ENCODE measurements around the gene KRT1. TPM values are rescaled to one million over a fixed set of nuclear protein-coding genes. Genes with fewer than 3 reads are reported as not detected.
A peak's percentile ranks its signal among the peaks of the same experiment; 100 is the strongest.

KRT1 gene
- polyA plus RNA-seq, 3 donors from 2014 or later, result not detected

DNA sequence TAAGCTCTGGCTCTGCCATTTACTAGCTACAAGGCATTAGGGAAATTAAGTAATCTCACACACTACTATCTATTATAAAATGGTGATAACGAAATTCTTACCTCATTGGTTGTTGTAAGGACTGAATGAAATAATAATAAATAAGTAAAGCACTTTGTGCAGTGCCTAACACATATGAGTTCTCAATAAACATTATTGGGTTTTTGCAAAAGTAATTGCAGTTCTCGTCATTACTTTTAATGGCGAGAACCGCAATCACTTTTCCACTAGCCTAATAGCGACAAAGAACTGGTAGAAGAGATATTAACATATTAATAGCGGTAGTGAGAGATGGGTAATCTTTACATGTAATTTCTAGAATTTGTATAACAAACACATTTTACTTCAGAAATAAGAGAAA, 13.9 kb upstream of the KRT1 start:
- no peak for DNase-seq
- peaks cover 17 to 27% of the 10 kb centered on the region in 2 donors for H3K4me1 Mint-ChIP-seq
- no peaks in the 10 kb centered on the region for H3K9me3 Mint-ChIP-seq
- no peaks in the 10 kb centered on the region for H3K36me3 Mint-ChIP-seq
- H3K27me3 Mint-ChIP-seq (ENCODE audit: low read depth in 3 of 3), result peaks cover 4 to 15% (median 10%) of the 10 kb centered on the region in 3 donors
- no peak overlapping the region for H3K27ac Mint-ChIP-seq
- no peak overlapping the region for H3K4me3 Mint-ChIP-seq

DNA sequence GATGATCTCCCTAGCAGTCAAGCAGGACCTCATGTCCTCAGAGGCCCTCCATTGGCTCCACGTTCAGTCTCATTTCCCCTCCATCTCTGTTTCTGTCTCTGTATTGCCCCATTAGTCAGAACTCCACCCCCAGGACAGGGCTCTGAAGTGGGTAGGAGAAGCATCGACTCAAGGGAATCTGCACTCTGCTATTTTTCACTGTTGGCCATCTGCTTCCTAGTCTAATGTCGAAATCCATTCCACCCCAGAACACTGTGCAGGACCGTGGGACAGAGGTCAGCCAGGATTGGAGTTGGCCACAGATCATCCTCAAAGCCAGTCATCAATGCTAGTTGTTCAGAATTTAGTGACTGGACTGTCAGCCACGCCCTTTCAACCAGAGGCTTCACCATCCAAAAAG, 13.1 kb upstream of the KRT1 start:
- DNase-seq, result no peak
- Mint-ChIP-seq H3K4me3 (peak overlapping the region in 2 of 5 donors; percentile 5 to 49), H3K27ac (peak overlapping the region in 1 of 6 donors; percentile 12), H3K27me3 (ENCODE audit: low read depth in 3 of 3) (peaks cover 6 to 15% (median 10%) of the 10 kb centered on the region in 3 donors), H3K9me3 (no peaks in the 10 kb centered on the region), H3K36me3 (no peaks in the 10 kb centered on the region), H3K4me1 (peaks cover 23 to 28% of the 10 kb centered on the region in 2 donors)

GRCh38 chr12:52692254-52692653, 12.0 kb upstream of the KRT1 start:
- no peaks in the 10 kb centered on the region for H3K36me3 Mint-ChIP-seq
- H3K9me3 Mint-ChIP-seq, result no peaks in the 10 kb centered on the region
- DNase-seq, result no peak
- H3K4me3 Mint-ChIP-seq, result peak overlapping the region in 4 of 5 donors; percentile 4 to 55 (median 40)
- peaks cover 33 to 38% of the 10 kb centered on the region in 2 donors for H3K4me1 Mint-ChIP-seq
- no peak overlapping the region for H3K27ac Mint-ChIP-seq
- H3K27me3 Mint-ChIP-seq (ENCODE audit: low read depth in 3 of 3), result peaks cover 5 to 15% (median 10%) of the 10 kb centered on the region in 3 donors

DNA sequence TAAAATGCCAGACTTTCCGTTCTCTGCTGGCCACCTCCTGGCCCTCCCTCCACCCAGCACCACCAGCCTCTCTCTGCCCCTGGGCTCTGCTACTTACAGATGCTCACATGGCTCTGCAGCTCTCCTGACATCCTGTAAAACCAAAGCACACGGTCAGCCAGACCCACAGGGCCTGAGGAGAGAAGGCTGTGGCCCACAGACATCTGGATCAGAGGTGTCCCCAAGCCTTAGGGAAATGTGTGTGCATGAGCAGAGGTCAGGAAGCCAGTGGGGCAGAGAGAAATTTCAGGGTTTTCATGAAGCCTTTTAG, 11.6 kb upstream of the KRT1 start:
- H3K27ac Mint-ChIP-seq, result peak overlapping the region in 5 of 6 donors; percentile 15 to 80 (median 76)
- no peaks in the 10 kb centered on the region for H3K36me3 Mint-ChIP-seq
- no peak for DNase-seq
- H3K4me1 Mint-ChIP-seq, result peaks cover 38 to 42% of the 10 kb centered on the region in 2 donors
- peaks cover 5 to 15% (median 10%) of the 10 kb centered on the region in 3 donors for H3K27me3 Mint-ChIP-seq (ENCODE audit: low read depth in 3 of 3)
- peak overlapping the region; percentile 55 to 92 (median 83) for H3K4me3 Mint-ChIP-seq
- H3K9me3 Mint-ChIP-seq, result no peaks in the 10 kb centered on the region

- peaks cover 40 to 46% of the 10 kb centered on the region in 2 donors for H3K4me1 Mint-ChIP-seq
- H3K36me3 Mint-ChIP-seq, result no peaks in the 10 kb centered on the region
- no peaks in the 10 kb centered on the region for H3K9me3 Mint-ChIP-seq
- H3K4me3 Mint-ChIP-seq, result peak overlapping the region; percentile 82 to 92 (median 83)
- H3K27me3 Mint-ChIP-seq (ENCODE audit: low read depth in 3 of 3), result peaks cover 5 to 18% (median 10%) of the 10 kb centered on the region in 3 donors
- peak; percentile 59 to 64 (median 63) for DNase-seq
- H3K27ac Mint-ChIP-seq, result peak overlapping the region in 5 of 6 donors; percentile 57 to 91 (median 76)
These were observed 11.1 kb upstream of the KRT1 start for GRCh38 chr12:52691076-52691840.

GRCh38 chr12:52690351-52691075, 10.3 kb upstream of the KRT1 start:
- Mint-ChIP-seq H3K4me1 (peaks cover 40 to 46% of the 10 kb centered on the region in 2 donors), H3K27ac (peak overlapping the region in 5 of 6 donors; percentile 57 to 91 (median 76)), H3K27me3 (ENCODE audit: low read depth in 3 of 3) (peaks cover 5 to 13% (median 10%) of the 10 kb centered on the region in 3 donors)

GRCh38 chr12:52689936-52690335, 9.7 kb upstream of the KRT1 start:
- Mint-ChIP-seq H3K27ac (peak overlapping the region in 4 of 6 donors; percentile 32 to 91 (median 76)), H3K4me1 (peaks cover 40 to 46% of the 10 kb centered on the region in 2 donors), H3K36me3 (no peaks in the 10 kb centered on the region), H3K27me3 (ENCODE audit: low read depth in 3 of 3) (peaks cover 5 to 13% (median 10%) of the 10 kb centered on the region in 3 donors), H3K4me3 (peak overlapping the region; percentile 31 to 87 (median 56)), H3K9me3 (no peaks in the 10 kb centered on the region)
- no peak for DNase-seq

More at GRCh38 chr12:52690351-52691075, 10.3 kb upstream of the KRT1 start:
- Mint-ChIP-seq H3K9me3 (no peaks in the 10 kb centered on the region), H3K36me3 (no peaks in the 10 kb centered on the region), H3K4me3 (peak overlapping the region; percentile 82 to 92 (median 83))
- DNase-seq, result no peak

DNA sequence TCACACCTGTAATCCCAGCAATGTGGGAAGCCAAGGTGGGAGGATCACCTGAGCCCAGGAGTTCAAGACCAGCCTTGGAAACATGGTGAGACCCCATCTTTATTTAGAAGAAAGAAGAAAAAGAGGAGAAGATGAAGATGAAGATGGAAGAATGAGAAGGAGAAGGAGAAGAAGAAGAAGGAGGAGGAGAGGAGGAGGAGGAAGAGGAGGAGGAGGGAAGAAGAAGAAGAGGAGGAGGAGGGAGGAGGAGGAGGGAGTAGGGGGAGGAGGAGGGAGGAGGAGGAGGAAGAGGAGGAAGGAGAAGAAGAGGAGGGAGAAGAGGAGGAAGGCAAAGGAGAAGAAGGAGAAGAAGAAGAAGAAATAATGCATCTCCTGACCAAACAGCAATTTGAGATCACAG, 9.0 kb upstream of the KRT1 start:
- Mint-ChIP-seq H3K27me3 (ENCODE audit: low read depth in 3 of 3) (peaks cover 5 to 13% (median 13%) of the 10 kb centered on the region in 3 donors), H3K36me3 (no peaks in the 10 kb centered on the region), H3K27ac (peak overlapping the region in 2 of 6 donors; percentile 65 to 76), H3K9me3 (no peaks in the 10 kb centered on the region), H3K4me1 (peaks cover 40 to 46% of the 10 kb centered on the region in 2 donors), H3K4me3 (peak overlapping the region in 1 of 5 donors; percentile 56)
- no peak for DNase-seq

- Mint-ChIP-seq H3K9me3 (no peaks in the 10 kb centered on the region), H3K36me3 (no peaks in the 10 kb centered on the region), H3K4me1 (peaks cover 40 to 46% of the 10 kb centered on the region in 2 donors), H3K27ac (peak overlapping the region in 4 of 6 donors; percentile 13 to 76 (median 68)), H3K27me3 (ENCODE audit: low read depth in 3 of 3) (peaks cover 7 to 16% (median 11%) of the 10 kb centered on the region in 3 donors), H3K4me3 (peak overlapping the region in 1 of 5 donors; percentile 40)
- no peak for DNase-seq
These were observed 8.3 kb upstream of the KRT1 start for GRCh38 chr12:52688481-52688880.

DNA sequence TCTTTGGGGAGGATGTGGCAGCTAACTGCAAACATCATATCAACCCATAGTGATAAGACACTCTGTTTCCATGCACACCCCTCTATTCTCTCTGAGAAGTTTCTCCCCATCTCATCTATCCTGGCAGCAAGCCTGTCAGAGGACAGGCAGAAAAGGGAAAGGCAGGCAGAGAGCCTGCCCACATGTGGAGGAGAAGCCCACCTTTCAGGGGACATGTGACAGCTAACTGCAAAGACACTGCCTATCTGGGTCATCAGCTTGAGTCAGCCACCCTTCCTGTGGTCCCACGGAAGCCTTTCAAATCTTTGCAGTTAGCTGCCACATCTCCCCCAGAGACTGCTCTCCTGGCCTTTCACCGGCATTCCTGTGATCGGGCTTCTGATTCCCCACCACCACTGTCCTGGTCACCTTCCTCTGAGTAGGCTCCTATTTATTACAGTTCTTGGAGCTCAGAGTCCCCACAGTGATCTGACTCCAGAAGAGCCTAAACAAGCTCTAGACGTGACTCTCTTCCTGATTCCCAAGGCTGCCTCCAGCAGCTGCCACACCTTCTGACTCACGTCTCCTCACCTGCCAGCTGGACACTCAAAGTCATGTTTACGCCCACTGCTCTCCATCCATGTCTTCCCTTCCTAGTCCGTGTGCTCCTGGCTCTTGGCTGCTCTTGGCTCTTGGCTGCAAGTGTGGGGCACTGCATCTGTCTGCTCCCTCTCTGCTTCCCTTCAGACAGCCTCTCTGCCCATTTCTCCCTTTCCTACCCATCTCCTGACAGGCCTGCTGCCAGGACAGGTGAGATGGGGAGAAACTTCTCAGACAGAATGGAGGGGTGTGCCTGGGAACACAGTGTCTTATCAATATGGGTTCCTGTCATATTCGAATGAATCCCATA, 7.5 kb upstream of the KRT1 start:
- H3K27ac Mint-ChIP-seq, result peak overlapping the region; percentile 3 to 76 (median 34)
- peak overlapping the region in 4 of 5 donors; percentile 44 to 69 (median 58) for H3K4me3 Mint-ChIP-seq
- peak; percentile 22 to 39 (median 35) for DNase-seq
- H3K9me3 Mint-ChIP-seq, result no peaks in the 10 kb centered on the region
- H3K27me3 Mint-ChIP-seq (ENCODE audit: low read depth in 3 of 3), result peaks cover 9 to 16% (median 11%) of the 10 kb centered on the region in 3 donors
- peaks cover 40 to 46% of the 10 kb centered on the region in 2 donors for H3K4me1 Mint-ChIP-seq
- no peaks in the 10 kb centered on the region for H3K36me3 Mint-ChIP-seq

DNA sequence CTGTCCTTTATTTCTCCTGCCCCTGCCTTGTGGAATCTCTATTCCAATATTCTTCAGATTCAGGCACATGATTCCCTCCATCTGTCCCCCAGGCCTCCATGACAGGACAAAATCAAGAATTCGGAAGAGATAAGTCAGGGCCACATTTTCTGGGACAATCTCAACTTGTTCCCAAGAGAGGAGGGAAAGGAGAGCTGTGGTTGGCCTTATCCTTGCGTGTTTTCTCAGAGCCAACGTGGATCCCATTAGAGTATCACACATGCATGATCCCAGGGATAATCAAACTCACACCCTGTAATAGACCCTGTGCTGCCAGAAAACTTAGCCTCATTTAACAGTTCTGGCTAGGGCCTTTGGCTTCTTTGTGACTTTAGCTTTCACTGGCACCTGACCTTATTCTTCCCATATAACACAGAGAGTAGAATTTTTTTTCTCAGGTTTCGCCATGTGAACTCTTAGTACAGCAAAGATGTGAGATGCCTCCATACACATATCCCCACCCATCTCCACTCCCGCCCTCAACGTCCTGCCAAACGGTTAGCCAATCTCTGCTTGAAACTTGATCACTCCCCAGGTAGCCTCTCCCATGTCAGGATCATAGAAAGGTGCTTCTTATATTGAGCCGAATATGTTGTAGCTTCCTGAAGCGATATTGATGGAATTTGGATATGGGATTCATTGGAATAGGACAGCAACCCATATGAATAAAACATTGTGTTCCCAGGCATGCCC, 6.7 kb upstream of the KRT1 start:
- DNase-seq, result no peak
- Mint-ChIP-seq H3K36me3 (no peaks in the 10 kb centered on the region), H3K4me1 (peaks cover 45 to 52% of the 10 kb centered on the region in 2 donors), H3K4me3 (peak overlapping the region in 3 of 5 donors; percentile 55 to 69 (median 62)), H3K27me3 (ENCODE audit: low read depth in 3 of 3) (peaks cover 11 to 16% (median 12%) of the 10 kb centered on the region in 3 donors), H3K9me3 (no peaks in the 10 kb centered on the region), H3K27ac (peak overlapping the region in 3 of 6 donors; percentile 50 to 76 (median 68))

- no peak for DNase-seq
- no peaks in the 10 kb centered on the region for H3K36me3 Mint-ChIP-seq
- H3K4me3 Mint-ChIP-seq, result no peak overlapping the region
- peak overlapping the region in 1 of 6 donors; percentile 76 for H3K27ac Mint-ChIP-seq
- peaks cover 11 to 13% (median 12%) of the 10 kb centered on the region in 3 donors for H3K27me3 Mint-ChIP-seq (ENCODE audit: low read depth in 3 of 3)
- no peaks in the 10 kb centered on the region for H3K9me3 Mint-ChIP-seq
- H3K4me1 Mint-ChIP-seq, result peaks cover 47 to 52% of the 10 kb centered on the region in 2 donors
These were observed 5.9 kb upstream of the KRT1 start for GRCh38 chr12:52686063-52686462.
